ENCODE data around the gene CCSER1.
"Not testable (repeated sequence)": the region's sequence is repeated elsewhere in the genome, so short reads cannot be mapped to it uniquely, and the experiment has no call there.

The CCSER1 gene

GRCh38 chr4:91448668-91449330, 1321.6 kb downstream of the CCSER1 start:
- no peak for DNase-seq

DNA sequence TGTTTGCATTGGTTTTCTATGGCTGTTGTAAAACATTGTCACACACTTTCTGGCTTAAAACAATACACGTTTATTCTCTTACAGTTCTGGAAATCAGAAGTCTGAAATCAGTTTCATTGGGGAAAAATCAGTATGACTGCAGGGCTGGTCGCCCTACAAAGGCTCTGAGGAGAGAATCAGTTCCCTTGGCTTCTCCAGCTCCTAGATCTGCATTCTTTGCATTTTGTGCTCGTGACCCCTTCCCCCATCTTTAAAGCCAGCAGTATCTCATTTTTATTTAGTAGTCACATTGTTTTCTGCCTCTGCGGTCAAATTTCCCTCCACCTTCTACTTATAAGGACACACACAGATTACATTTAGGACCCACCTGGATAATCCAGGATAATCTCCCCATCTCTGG, 1326.9 kb downstream of the CCSER1 start:
- DNase-seq = no peak

GRCh38 chr4:91462566-91462965, 1335.4 kb downstream of the CCSER1 start:
- DNase-seq = not testable (repeated sequence)

DNA sequence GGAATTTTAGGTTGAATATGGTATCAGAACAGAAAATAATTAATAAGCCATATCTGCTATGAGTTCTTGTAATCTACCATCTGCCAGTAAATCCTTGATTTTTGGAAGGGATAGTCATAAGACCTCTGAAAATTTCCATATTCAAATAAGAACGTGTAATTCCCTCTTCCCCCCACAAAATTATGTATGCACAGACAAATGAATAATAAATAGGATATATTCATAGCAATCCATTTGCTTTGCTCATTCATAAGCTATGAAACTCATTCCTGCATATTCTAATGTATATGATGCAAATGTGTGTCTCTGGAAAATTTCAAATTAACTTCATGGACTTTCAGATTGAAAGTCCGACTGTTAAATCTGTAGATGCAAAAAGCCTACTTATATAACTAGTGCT, 1343.5 kb downstream of the CCSER1 start:
- no peak for DNase-seq

GRCh38 chr4:91471280-91471679, 1344.1 kb downstream of the CCSER1 start:
- DNase-seq = no peak

DNA sequence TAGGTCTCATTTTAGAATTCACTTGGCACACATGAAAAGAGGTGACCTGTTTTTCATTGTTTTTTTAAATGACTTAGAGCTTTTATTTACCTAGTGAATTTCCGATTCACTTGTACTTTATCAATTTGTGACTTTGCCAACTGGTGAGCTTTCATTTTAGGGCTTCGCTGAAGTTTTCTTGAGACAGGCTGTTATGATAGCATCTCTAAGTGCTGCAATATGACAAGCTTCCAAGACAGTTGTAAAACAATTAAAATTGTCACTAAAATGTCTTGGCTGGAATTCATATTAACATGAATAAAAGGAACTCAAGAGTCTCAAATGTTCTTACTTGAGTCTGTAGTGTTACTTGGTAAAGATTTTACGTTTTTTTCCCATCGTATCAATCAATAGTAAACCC, 1344.9 kb downstream of the CCSER1 start:
- no peak for DNase-seq

DNA sequence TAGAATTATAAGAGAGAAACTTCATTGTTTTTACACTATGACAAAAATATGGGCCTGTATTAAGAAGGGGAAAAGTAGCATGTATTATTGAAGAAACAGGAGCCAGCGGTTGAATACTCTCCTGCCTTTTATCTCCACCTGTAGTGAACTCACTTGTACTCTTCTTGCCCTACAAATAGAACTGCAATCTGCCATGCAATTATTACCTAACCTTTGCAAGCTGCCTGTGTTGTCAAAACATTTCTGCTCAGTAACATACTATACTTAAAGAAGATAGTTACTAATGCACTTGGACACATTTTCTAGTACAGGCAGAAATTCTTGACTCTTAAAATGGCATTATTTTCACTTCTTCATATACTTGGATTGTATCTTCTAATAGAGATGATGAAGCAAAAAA, 1358.2 kb downstream of the CCSER1 start:
- DNase-seq = no peak

GRCh38 chr4:91488946-91489345, 1361.8 kb downstream of the CCSER1 start:
- no peak for DNase-seq

- no peak for DNase-seq
Measured at GRCh38 chr4:91497892-91498291, 1370.7 kb downstream of the CCSER1 start.

DNA sequence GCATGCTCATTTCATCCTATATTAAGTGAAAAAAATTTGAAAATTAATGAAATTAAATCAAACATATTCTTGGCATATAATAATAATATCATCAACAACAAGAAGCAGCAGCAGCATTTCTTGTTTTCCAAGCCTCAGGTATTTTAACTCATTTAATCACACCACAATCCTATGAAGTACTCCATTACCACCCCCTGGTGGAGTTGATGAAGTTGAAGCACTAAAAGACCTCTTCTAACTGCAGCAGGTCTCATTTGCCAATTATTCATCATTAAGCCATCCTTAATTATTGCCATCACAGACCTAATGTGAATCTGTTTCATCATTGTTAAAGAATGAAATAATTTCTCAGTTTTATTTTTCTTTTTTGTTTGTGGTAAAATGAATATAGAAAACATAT, 1375.2 kb downstream of the CCSER1 start:
- DNase-seq = no peak

DNA sequence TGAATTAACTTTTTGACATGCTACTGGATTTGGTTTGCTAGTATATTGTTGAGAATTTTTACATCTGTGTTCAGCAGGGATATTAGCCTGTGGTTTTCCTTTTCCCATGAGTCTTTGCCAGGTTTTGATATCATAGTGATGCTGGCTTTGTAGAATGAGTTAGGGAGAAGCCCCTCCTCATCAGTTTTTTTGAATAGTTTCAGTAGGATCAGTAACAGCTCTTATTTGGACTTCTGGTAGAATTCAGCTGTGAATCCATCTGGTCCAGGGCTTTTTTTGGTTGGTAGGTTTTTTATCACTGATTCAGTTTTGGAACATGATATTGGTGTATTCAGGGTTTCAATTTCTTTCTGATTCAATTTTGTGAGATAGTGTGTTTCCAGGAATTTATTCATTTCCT, 1386.1 kb downstream of the CCSER1 start:
- no peak for DNase-seq

GRCh38 chr4:91519155-91519554, 1392.0 kb downstream of the CCSER1 start:
- no peak for DNase-seq

GRCh38 chr4:91525621-91526020, 1398.4 kb downstream of the CCSER1 start:
- DNase-seq = no peak

DNA sequence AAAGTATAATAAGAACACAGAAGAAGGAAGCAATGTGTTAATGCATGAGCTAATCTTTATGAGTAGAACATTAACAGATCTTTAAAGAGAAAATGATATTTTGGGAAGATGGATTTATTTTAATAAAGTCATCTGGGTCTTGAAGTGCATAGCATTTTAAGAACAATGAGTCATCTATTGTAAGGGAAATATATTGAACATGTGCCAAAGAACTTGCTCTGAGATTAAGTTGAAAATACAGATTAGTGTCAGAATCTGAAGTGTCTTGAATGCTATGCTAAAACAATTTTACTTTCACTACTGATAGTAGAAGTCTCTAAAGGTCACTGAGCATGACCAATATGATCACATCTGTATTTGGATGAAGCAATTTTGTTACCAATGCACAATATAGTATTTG, 1399.9 kb downstream of the CCSER1 start:
- no peak for DNase-seq

- DNase-seq = no peak
Measured at GRCh38 chr4:91567594-91567993, 1440.4 kb downstream of the CCSER1 start.

DNA sequence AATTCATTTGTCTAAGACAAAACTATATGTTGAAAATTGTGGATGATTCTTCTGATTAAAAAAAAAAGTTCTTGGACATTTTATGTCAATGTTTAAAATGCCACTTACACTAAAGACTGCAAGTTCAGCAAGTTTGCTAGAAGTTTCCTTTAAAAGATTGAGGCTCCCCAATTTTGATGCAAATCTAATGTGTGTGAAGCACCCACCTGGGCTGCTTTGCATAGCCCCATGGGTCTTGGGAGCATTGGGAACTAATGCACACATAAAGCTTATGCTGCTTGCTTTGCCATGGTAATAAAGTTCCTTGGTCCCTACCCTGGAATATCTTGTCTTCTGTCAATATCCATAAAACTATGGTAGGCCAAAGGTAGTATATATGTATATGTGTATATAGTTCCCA, 1450.7 kb downstream of the CCSER1 start:
- DNase-seq = no peak

GRCh38 chr4:91590260-91590659, 1463.1 kb downstream of the CCSER1 start:
- no peak for DNase-seq

GRCh38 chr4:91592125-91592524, 1464.9 kb downstream of the CCSER1 start:
- DNase-seq = no peak

DNA sequence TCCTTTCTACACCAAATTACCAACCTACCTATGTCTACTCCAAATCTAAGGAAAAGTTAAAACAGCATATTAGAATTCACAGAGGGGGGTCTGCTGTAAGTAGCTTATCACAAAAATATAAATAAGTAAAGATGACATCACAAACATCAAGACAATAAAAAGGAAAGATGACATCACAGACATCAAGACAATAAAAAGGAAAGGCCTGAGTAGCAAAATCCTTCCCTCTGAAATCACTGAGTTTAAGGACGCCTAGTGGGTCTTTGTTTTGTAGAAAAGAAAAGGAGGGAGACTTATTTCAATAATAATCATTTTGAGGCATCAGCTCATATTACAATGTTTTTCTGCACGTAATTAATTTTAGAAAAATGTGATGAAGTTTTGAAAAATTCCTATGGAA, 1469.5 kb downstream of the CCSER1 start:
- no peak for DNase-seq

GRCh38 chr4:91598696-91599095, 1471.5 kb downstream of the CCSER1 start:
- no peak for DNase-seq

- no peak for DNase-seq
Measured at GRCh38 chr4:91600301-91600700, 1473.1 kb downstream of the CCSER1 start.

DNA sequence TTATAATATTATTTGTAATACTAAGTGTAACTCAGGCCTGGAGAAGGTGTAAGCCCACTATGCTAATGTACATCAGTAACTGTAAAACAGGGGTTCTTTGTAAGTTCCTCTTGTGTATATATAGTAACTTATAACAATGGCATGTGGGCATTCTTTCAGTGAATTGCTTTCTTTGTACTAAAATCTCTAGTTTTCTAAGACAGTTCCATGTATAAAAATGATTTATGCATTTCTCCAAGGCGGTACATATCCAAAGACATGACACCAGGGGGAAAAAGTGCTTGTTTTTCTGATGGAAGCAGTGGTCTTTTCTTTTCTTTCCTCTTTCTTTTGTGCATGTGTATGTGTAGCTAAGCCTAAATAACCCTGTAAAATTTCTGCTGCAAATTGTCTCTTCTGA, 1474.2 kb downstream of the CCSER1 start:
- DNase-seq = no peak

DNA sequence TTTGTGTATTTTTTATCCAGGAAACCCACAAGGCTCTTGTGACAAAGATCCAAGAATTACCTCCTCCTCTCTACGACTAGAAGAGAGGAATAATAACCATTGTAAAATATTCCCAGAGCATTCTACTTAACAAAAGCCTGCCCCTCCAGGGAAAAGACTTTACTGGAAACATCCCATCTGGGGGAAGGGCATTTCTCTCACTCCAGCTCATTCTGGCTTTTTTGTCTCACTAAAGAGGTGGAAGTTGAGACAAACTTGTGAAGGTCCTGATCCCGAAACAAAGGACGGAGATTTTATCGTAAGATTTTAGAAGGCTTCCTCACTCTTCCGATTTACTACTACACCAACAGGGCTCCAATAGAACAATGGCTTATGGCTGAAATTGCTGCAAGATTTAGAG, 1484.6 kb downstream of the CCSER1 start:
- DNase-seq = no peak

- DNase-seq = no peak
Measured at GRCh38 chr4:91620952-91621351, 1493.8 kb downstream of the CCSER1 start.

- DNase-seq = no peak
Measured at GRCh38 chr4:91621446-91621845, 1494.3 kb downstream of the CCSER1 start.

Measured in CD4-positive, alpha-beta T cell treated with Interleukin-6 for 4 hours (primary cell).